ENCODE results near the gene WNT11. TPM values are rescaled to one million over a fixed set of nuclear protein-coding genes. Genes with fewer than 3 reads are reported as not detected.

Gene WNT11
- total and polyA plus RNA-seq, 2 donors: 1.1 to 1.5 TPM

GRCh38 chr11:76179147-76179546, 27.2 kb downstream of the WNT11 start:
- Histone ChIP-seq H3K36me3 (ENCODE audit: control insufficient read depth in 2 of 2, insufficient read depth in 2 of 2, low read length in 1 of 2) (no peaks in the 10 kb centered on the region), H3K27ac (ENCODE audit: low read depth in 1 of 2, low read length in 1 of 2) (no peak overlapping the region), H3K4me3 (ENCODE audit: low read length in 2 of 2) (no peak overlapping the region), H3K27me3 (ENCODE audit: control insufficient read depth in 2 of 2, insufficient read depth in 1 of 2, low read length in 1 of 2) (no peaks in the 10 kb centered on the region), H3K9me3 (ENCODE audit: control insufficient read depth in 2 of 2, insufficient read depth in 1 of 2, low read length in 1 of 2) (no peaks in the 10 kb centered on the region), H3K4me1 (ENCODE audit: control insufficient read depth in 2 of 2, insufficient read depth in 2 of 2, low read length in 2 of 2) (no peaks in the 10 kb centered on the region)
- DNase-seq (ENCODE audit: low read depth in 6 of 9, low spot score in 9 of 9): no peak
- WGBS: 95% methylated on average over 13 of the region's 13 CpGs

GRCh38 chr11:76177250-76177686, 29.0 kb downstream of the WNT11 start:
- Histone ChIP-seq H3K4me3 (ENCODE audit: low read length in 2 of 2) (no peak overlapping the region), H3K27me3 (ENCODE audit: control insufficient read depth in 2 of 2, insufficient read depth in 1 of 2, low read length in 1 of 2) (no peaks in the 10 kb centered on the region), H3K4me1 (ENCODE audit: control insufficient read depth in 2 of 2, insufficient read depth in 2 of 2, low read length in 2 of 2) (no peaks in the 10 kb centered on the region), H3K9me3 (ENCODE audit: control insufficient read depth in 2 of 2, insufficient read depth in 1 of 2, low read length in 1 of 2) (no peaks in the 10 kb centered on the region), H3K36me3 (ENCODE audit: control insufficient read depth in 2 of 2, insufficient read depth in 2 of 2, low read length in 1 of 2) (no peaks in the 10 kb centered on the region), H3K27ac (ENCODE audit: low read depth in 1 of 2, low read length in 1 of 2) (no peak overlapping the region)
- no peak for DNase-seq (ENCODE audit: low read depth in 6 of 9, low spot score in 9 of 9)
- WGBS: 94% methylated on average over 6 of the region's 6 CpGs

GRCh38 chr11:76176463-76176862, 29.8 kb downstream of the WNT11 start:
- no peak overlapping the region for H3K27ac ChIP-seq (ENCODE audit: low read depth in 1 of 2, low read length in 1 of 2)
- no peak overlapping the region for H3K4me3 ChIP-seq (ENCODE audit: low read length in 2 of 2)
- no peak for DNase-seq (ENCODE audit: low read depth in 6 of 9, low spot score in 9 of 9)
- 91% methylated on average over 9 of the region's 9 CpGs for WGBS
- H3K27me3 ChIP-seq (ENCODE audit: control insufficient read depth in 2 of 2, insufficient read depth in 1 of 2, low read length in 1 of 2): no peaks in the 10 kb centered on the region
- H3K9me3 ChIP-seq (ENCODE audit: control insufficient read depth in 2 of 2, insufficient read depth in 1 of 2, low read length in 1 of 2): no peaks in the 10 kb centered on the region
- no peaks in the 10 kb centered on the region for H3K4me1 ChIP-seq (ENCODE audit: control insufficient read depth in 2 of 2, insufficient read depth in 2 of 2, low read length in 2 of 2)
- H3K36me3 ChIP-seq (ENCODE audit: control insufficient read depth in 2 of 2, insufficient read depth in 2 of 2, low read length in 1 of 2): no peaks in the 10 kb centered on the region

- 94% methylated on average over 4 of the region's 4 CpGs for WGBS
- H3K27me3 ChIP-seq (ENCODE audit: control insufficient read depth in 2 of 2, insufficient read depth in 1 of 2, low read length in 1 of 2): no peaks in the 10 kb centered on the region
- no peaks in the 10 kb centered on the region for H3K4me1 ChIP-seq (ENCODE audit: control insufficient read depth in 2 of 2, insufficient read depth in 2 of 2, low read length in 2 of 2)
- no peaks in the 10 kb centered on the region for H3K9me3 ChIP-seq (ENCODE audit: control insufficient read depth in 2 of 2, insufficient read depth in 1 of 2, low read length in 1 of 2)
- no peak for DNase-seq (ENCODE audit: low read depth in 6 of 9, low spot score in 9 of 9)
- no peak overlapping the region for H3K4me3 ChIP-seq (ENCODE audit: low read length in 2 of 2)
- H3K27ac ChIP-seq (ENCODE audit: low read depth in 1 of 2, low read length in 1 of 2): no peak overlapping the region
- H3K36me3 ChIP-seq (ENCODE audit: control insufficient read depth in 2 of 2, insufficient read depth in 2 of 2, low read length in 1 of 2): no peaks in the 10 kb centered on the region
Observed at GRCh38 chr11:76175783-76176182, 30.5 kb downstream of the WNT11 start.

- H3K9me3 ChIP-seq (ENCODE audit: control insufficient read depth in 2 of 2, insufficient read depth in 1 of 2, low read length in 1 of 2): no peaks in the 10 kb centered on the region
Observed at GRCh38 chr11:76174330-76174729, 32.0 kb downstream of the WNT11 start.

GRCh38 chr11:76173663-76174062, 32.6 kb downstream of the WNT11 start:
- H3K4me1 ChIP-seq (ENCODE audit: control insufficient read depth in 2 of 2, insufficient read depth in 2 of 2, low read length in 2 of 2): no peaks in the 10 kb centered on the region
- WGBS: 84% methylated on average over 8 of the region's 8 CpGs
- no peaks in the 10 kb centered on the region for H3K9me3 ChIP-seq (ENCODE audit: control insufficient read depth in 2 of 2, insufficient read depth in 1 of 2, low read length in 1 of 2)
- no peak for DNase-seq (ENCODE audit: low read depth in 6 of 9, low spot score in 9 of 9)
- no peak overlapping the region for H3K27ac ChIP-seq (ENCODE audit: low read depth in 1 of 2, low read length in 1 of 2)
- H3K27me3 ChIP-seq (ENCODE audit: control insufficient read depth in 2 of 2, insufficient read depth in 1 of 2, low read length in 1 of 2): no peaks in the 10 kb centered on the region
- no peak overlapping the region for H3K4me3 ChIP-seq (ENCODE audit: low read length in 2 of 2)
- no peaks in the 10 kb centered on the region for H3K36me3 ChIP-seq (ENCODE audit: control insufficient read depth in 2 of 2, insufficient read depth in 2 of 2, low read length in 1 of 2)

More at GRCh38 chr11:76174330-76174729, 32.0 kb downstream of the WNT11 start:
- no peaks in the 10 kb centered on the region for H3K4me1 ChIP-seq (ENCODE audit: control insufficient read depth in 2 of 2, insufficient read depth in 2 of 2, low read length in 2 of 2)
- no peaks in the 10 kb centered on the region for H3K36me3 ChIP-seq (ENCODE audit: control insufficient read depth in 2 of 2, insufficient read depth in 2 of 2, low read length in 1 of 2)
- DNase-seq (ENCODE audit: low read depth in 6 of 9, low spot score in 9 of 9): no peak
- no peaks in the 10 kb centered on the region for H3K27me3 ChIP-seq (ENCODE audit: control insufficient read depth in 2 of 2, insufficient read depth in 1 of 2, low read length in 1 of 2)
- WGBS: 92% methylated on average over 5 of the region's 5 CpGs
- H3K27ac ChIP-seq (ENCODE audit: low read depth in 1 of 2, low read length in 1 of 2): no peak overlapping the region
- no peak overlapping the region for H3K4me3 ChIP-seq (ENCODE audit: low read length in 2 of 2)

- Histone ChIP-seq H3K9me3 (ENCODE audit: control insufficient read depth in 2 of 2, insufficient read depth in 1 of 2, low read length in 1 of 2) (no peaks in the 10 kb centered on the region), H3K36me3 (ENCODE audit: control insufficient read depth in 2 of 2, insufficient read depth in 2 of 2, low read length in 1 of 2) (no peaks in the 10 kb centered on the region), H3K4me1 (ENCODE audit: control insufficient read depth in 2 of 2, insufficient read depth in 2 of 2, low read length in 2 of 2) (no peaks in the 10 kb centered on the region), H3K27me3 (ENCODE audit: control insufficient read depth in 2 of 2, insufficient read depth in 1 of 2, low read length in 1 of 2) (no peaks in the 10 kb centered on the region), H3K4me3 (ENCODE audit: low read length in 2 of 2) (no peak overlapping the region), H3K27ac (ENCODE audit: low read depth in 1 of 2, low read length in 1 of 2) (no peak overlapping the region)
- WGBS: 84% methylated on average over 13 of the region's 13 CpGs
- DNase-seq (ENCODE audit: low read depth in 6 of 9, low spot score in 9 of 9): no peak
Observed at GRCh38 chr11:76172583-76172982, 33.7 kb downstream of the WNT11 start.

GRCh38 chr11:76170468-76170867, 35.8 kb downstream of the WNT11 start:
- H3K27me3 ChIP-seq (ENCODE audit: control insufficient read depth in 2 of 2, insufficient read depth in 1 of 2, low read length in 1 of 2): no peaks in the 10 kb centered on the region
- H3K27ac ChIP-seq (ENCODE audit: low read depth in 1 of 2, low read length in 1 of 2): no peak overlapping the region
- H3K4me1 ChIP-seq (ENCODE audit: control insufficient read depth in 2 of 2, insufficient read depth in 2 of 2, low read length in 2 of 2): no peaks in the 10 kb centered on the region
- no peaks in the 10 kb centered on the region for H3K9me3 ChIP-seq (ENCODE audit: control insufficient read depth in 2 of 2, insufficient read depth in 1 of 2, low read length in 1 of 2)
- no peaks in the 10 kb centered on the region for H3K36me3 ChIP-seq (ENCODE audit: control insufficient read depth in 2 of 2, insufficient read depth in 2 of 2, low read length in 1 of 2)
- no peak for DNase-seq (ENCODE audit: low read depth in 6 of 9, low spot score in 9 of 9)
- no peak overlapping the region for H3K4me3 ChIP-seq (ENCODE audit: low read length in 2 of 2)
- WGBS: 92% methylated on average over 4 of the region's 4 CpGs

- Histone ChIP-seq H3K27me3 (ENCODE audit: control insufficient read depth in 2 of 2, insufficient read depth in 1 of 2, low read length in 1 of 2) (no peaks in the 10 kb centered on the region), H3K9me3 (ENCODE audit: control insufficient read depth in 2 of 2, insufficient read depth in 1 of 2, low read length in 1 of 2) (no peaks in the 10 kb centered on the region), H3K4me3 (ENCODE audit: low read length in 2 of 2) (no peak overlapping the region), H3K4me1 (ENCODE audit: control insufficient read depth in 2 of 2, insufficient read depth in 2 of 2, low read length in 2 of 2) (no peaks in the 10 kb centered on the region), H3K27ac (ENCODE audit: low read depth in 1 of 2, low read length in 1 of 2) (no peak overlapping the region), H3K36me3 (ENCODE audit: control insufficient read depth in 2 of 2, insufficient read depth in 2 of 2, low read length in 1 of 2) (no peaks in the 10 kb centered on the region)
- 89% methylated on average over 15 of the region's 15 CpGs for WGBS
- no peak for DNase-seq (ENCODE audit: low read depth in 6 of 9, low spot score in 9 of 9)
Observed at GRCh38 chr11:76169473-76169896, 36.8 kb downstream of the WNT11 start.

GRCh38 chr11:76167590-76167989, 38.7 kb downstream of the WNT11 start:
- Histone ChIP-seq H3K9me3 (ENCODE audit: control insufficient read depth in 2 of 2, insufficient read depth in 1 of 2, low read length in 1 of 2) (no peaks in the 10 kb centered on the region), H3K4me1 (ENCODE audit: control insufficient read depth in 2 of 2, insufficient read depth in 2 of 2, low read length in 2 of 2) (no peaks in the 10 kb centered on the region), H3K4me3 (ENCODE audit: low read length in 2 of 2) (no peak overlapping the region), H3K27me3 (ENCODE audit: control insufficient read depth in 2 of 2, insufficient read depth in 1 of 2, low read length in 1 of 2) (no peaks in the 10 kb centered on the region), H3K36me3 (ENCODE audit: control insufficient read depth in 2 of 2, insufficient read depth in 2 of 2, low read length in 1 of 2) (no peaks in the 10 kb centered on the region), H3K27ac (ENCODE audit: low read depth in 1 of 2, low read length in 1 of 2) (no peak overlapping the region)
- DNase-seq (ENCODE audit: low read depth in 6 of 9, low spot score in 9 of 9): no peak
- WGBS: 89% methylated on average over 13 of the region's 13 CpGs

All from thymus (tissue), 11 donors.